H1 (cell line): ENCODE data around the gene PELI2. TPM values are rescaled to one million over a fixed set of nuclear protein-coding genes. Genes with fewer than 3 reads are reported as not detected.

ENCODE experiments used
- CTCF ChIA-PET: fragments of 300-600 bp; sonication (Branson Sonifier 250); formaldehyde crosslinking; loops from one replicate; lab custom pipeline; 2021; ENCODE audit not compliant: partially characterized antibody; lab: Charles Lee
- POLR2A ChIA-PET: fragments of 300-600 bp; sonication (Branson Sonifier 250); formaldehyde crosslinking; loops from one replicate; lab custom pipeline; 2021; ENCODE audit warnings: inconsistent platforms; ENCODE audit not compliant: partially characterized antibody; lab: Charles Lee
- DNase-seq, 2 experiments: peaks; one replicate each; pipeline versions ENCODE4 v3.0.0 to v3.0.0-alpha.2; 2010 to 2022; ENCODE audit warnings: low spot score in 2 of 2, low read depth in 1 of 2, mixed read lengths in 1 of 2
- FAIRE-seq: peaks from 2 replicates; lab custom pipeline; 2011; peaks lifted over from hg19 to GRCh38; lab: Jason Lieb, UNC
- H2AFZ ChIP-seq: 2 replicates; pipeline ENCODE4 v1.8.1; 2012; ENCODE audit warnings: low read length, inconsistent platforms
- H2AK5ac ChIP-seq: 2 replicates; pipeline ENCODE4 v1.6.1; 2013; ENCODE audit warnings: low read depth, low read length
- H2BK120ac ChIP-seq: replicated peaks from 2 replicates; pipeline ENCODE3; 2013; ENCODE audit warnings: low read depth, low read length, inconsistent platforms
- H2BK12ac ChIP-seq: 2 replicates; pipeline ENCODE4 v1.6.1; 2013; ENCODE audit warnings: low read depth, low read length
- H2BK15ac ChIP-seq: 2 replicates; pipeline ENCODE4 v1.6.1; 2013; ENCODE audit warnings: low read length
- H2BK20ac ChIP-seq: 2 replicates; pipeline ENCODE4 v1.6.1; 2013; ENCODE audit warnings: low read length
- H2BK5ac ChIP-seq: 2 replicates; pipeline ENCODE4 v1.6.1; 2013; ENCODE audit warnings: low read depth, low read length
- H3K14ac ChIP-seq: 2 replicates; pipeline ENCODE4 v1.6.1; 2013; ENCODE audit warnings: inconsistent platforms; ENCODE audit not compliant: insufficient read length
- H3K18ac ChIP-seq: 2 replicates; pipeline ENCODE4 v1.6.1; 2013; ENCODE audit warnings: low read length; ENCODE audit errors: extremely low read depth
- H3K23ac ChIP-seq: 2 replicates; pipeline ENCODE4 v1.6.1; 2013; ENCODE audit warnings: inconsistent platforms; ENCODE audit not compliant: insufficient read length
- H3K23me2 ChIP-seq: 2 replicates; pipeline ENCODE4 v1.6.1; 2013; ENCODE audit warnings: low read depth, low read length
- H3K27ac ChIP-seq: 2 replicates; pipeline ENCODE4 v1.6.1; 2011; ENCODE audit warnings: low read depth, low read length, inconsistent platforms
- H3K27me3 ChIP-seq, 4 experiments: replicated peaks in 1 of 4; 1 replicate in 1 of 4; 2 replicates in 3 of 4; pipeline versions ENCODE4 v1.6.1 to v1.8.1; 2011 to 2013; ENCODE audit warnings: low read length in 3 of 4, mild to moderate bottlenecking in 3 of 4, inconsistent platforms in 2 of 4, mixed read lengths in 2 of 4, moderate library complexity in 1 of 4; ENCODE audit not compliant: control insufficient read depth in 3 of 4, insufficient read depth in 3 of 4; ENCODE audit errors: extremely low read depth in 1 of 4
- H3K36me3 ChIP-seq, 4 experiments: 2 replicates each; pipeline versions ENCODE4 v1.6.1 to v1.8.1; 2011 to 2013; ENCODE audit warnings: mild to moderate bottlenecking in 4 of 4, low read length in 3 of 4, moderate library complexity in 2 of 4, control low read depth in 1 of 4, inconsistent platforms in 1 of 4; ENCODE audit not compliant: insufficient read depth in 4 of 4, control insufficient read depth in 2 of 4
- H3K4ac ChIP-seq: replicated peaks from 2 replicates; pipeline ENCODE3; 2013; ENCODE audit warnings: low read length, low read depth, mixed read lengths, inconsistent platforms; ENCODE audit not compliant: insufficient read length
- H3K4me1 ChIP-seq, 4 experiments: replicated peaks in 1 of 4; 1 replicate in 1 of 4; 2 replicates in 3 of 4; pipeline versions ENCODE4 v1.6.1 to v1.8.1; 2011 to 2013; ENCODE audit warnings: low read length in 3 of 4, inconsistent platforms in 2 of 4, mixed read lengths in 1 of 4; ENCODE audit not compliant: insufficient read depth in 4 of 4, control insufficient read depth in 3 of 4
- H3K4me2 ChIP-seq, 2 experiments: 2 replicates each; pipeline versions ENCODE4 v1.6.1 to v1.8.1; 2011 to 2013; ENCODE audit warnings: low read depth in 2 of 2, low read length in 2 of 2, control low read depth in 1 of 2, inconsistent platforms in 1 of 2, mild to moderate bottlenecking in 1 of 2; ENCODE audit not compliant: insufficient read depth in 1 of 2
- H3K4me3 ChIP-seq, 4 experiments: fragments of 200-600, 300-600 bp in 1 of 4; sonication (generic), shearing (Covaris generic), sonication (Bioruptor Twin) in 1 of 4; 2 replicates each; pipeline versions ENCODE4 v1.5.1 to v1.8.1; 2011 to 2016; ENCODE audit warnings: low read length in 4 of 4, low read depth in 3 of 4, control low read depth in 2 of 4, inconsistent platforms in 2 of 4, mild to moderate bottlenecking in 2 of 4, mixed read lengths in 1 of 4, moderate library complexity in 1 of 4; ENCODE audit not compliant: insufficient read depth in 2 of 4; ENCODE audit errors: extremely low read depth in 1 of 4
- H3K56ac ChIP-seq: replicated peaks from 2 replicates; pipeline ENCODE3; 2013; ENCODE audit warnings: low read depth, mild to moderate bottlenecking, mixed read lengths, low read length, inconsistent platforms; ENCODE audit not compliant: insufficient read length
- H3K79me1 ChIP-seq: 2 replicates; pipeline ENCODE4 v1.6.1; 2013; ENCODE audit warnings: low read depth, low read length, control low read depth
- H3K79me2 ChIP-seq, 2 experiments: 2 replicates each; pipeline versions ENCODE4 v1.6.1 to v1.8.1; 2012 to 2013; ENCODE audit warnings: low read length in 2 of 2, mild to moderate bottlenecking in 2 of 2, inconsistent platforms in 1 of 2; ENCODE audit not compliant: insufficient read depth in 2 of 2, control insufficient read depth in 1 of 2
- H3K9ac ChIP-seq, 4 experiments: replicated peaks in 1 of 4; 1 replicate in 1 of 4; 2 replicates in 3 of 4; pipeline versions ENCODE4 v1.6.1 to v1.8.1; 2011 to 2013; ENCODE audit warnings: low read depth in 3 of 4, low read length in 3 of 4, control low read depth in 2 of 4, mild to moderate bottlenecking in 2 of 4, moderate library complexity in 2 of 4, inconsistent platforms in 1 of 4; ENCODE audit errors: extremely low read depth in 1 of 4
- H3K9me3 ChIP-seq, 2 experiments: 2 replicates each; pipeline versions ENCODE4 v1.6.1 to v1.8.1; 2012 to 2013; ENCODE audit warnings: mild to moderate bottlenecking in 2 of 2, moderate library complexity in 2 of 2, control low read depth in 1 of 2, inconsistent platforms in 1 of 2, low read depth in 1 of 2, low read length in 1 of 2, mixed read lengths in 1 of 2; ENCODE audit not compliant: insufficient read depth in 2 of 2
- H4K20me1 ChIP-seq, 2 experiments: replicated peaks in 1 of 2; 2 replicates each; pipeline versions ENCODE3 to v1.8.1; 2011 to 2013; ENCODE audit warnings: inconsistent platforms in 2 of 2, low read length in 2 of 2, mild to moderate bottlenecking in 1 of 2; ENCODE audit not compliant: insufficient read depth in 2 of 2, control insufficient read depth in 1 of 2
- H4K5ac ChIP-seq: 2 replicates; pipeline ENCODE4 v1.6.1; 2013; ENCODE audit warnings: low read length, low read depth, mixed read lengths, inconsistent platforms; ENCODE audit not compliant: insufficient read length
- H4K8ac ChIP-seq: 2 replicates; pipeline ENCODE4 v1.8.0; 2013; ENCODE audit warnings: mild to moderate bottlenecking, moderate library complexity, low read length, inconsistent platforms; ENCODE audit not compliant: insufficient read depth; ENCODE audit errors: extremely low read depth
- H4K91ac ChIP-seq: replicated peaks from 2 replicates; pipeline ENCODE3; 2013; ENCODE audit warnings: low read length, mixed read lengths, inconsistent platforms; ENCODE audit not compliant: insufficient read length
- ASH2L ChIP-seq: fragments of 200-600, 300-600 bp; sonication (generic); IDR thresholded peaks from one replicate; pipeline ENCODE4 v1.7.1; 2017; ENCODE audit warnings: low read length
- EGR1 ChIP-seq: IDR thresholded peaks from 2 replicates; pipeline ENCODE4 v1.6.1; 2011; ENCODE audit warnings: low read depth, low read length, borderline replicate concordance
- TAF1 ChIP-seq: IDR thresholded peaks from 2 replicates; pipeline ENCODE4 v1.6.1; 2011; ENCODE audit warnings: mild to moderate bottlenecking, low read depth, low read length
- WGBS, 2 experiments: shearing (Covaris generic) in 1 of 2; methylation state at CpG; one replicate each; pipeline versions ENCODE4 v1.1.6 to v1.1.7; 2013 to 2015; ENCODE audit warnings: low lambda C conversion rate in 2 of 2, mixed read lengths in 2 of 2, inconsistent platforms in 1 of 2, low coverage in 1 of 2, missing lambda C conversion rate in 1 of 2; ENCODE audit not compliant: insufficient replicate concordance in 2 of 2, insufficient coverage in 1 of 2, insufficient read length in 1 of 2; ENCODE audit errors: extremely low coverage in 1 of 2, missing lambda C conversion rate in 1 of 2; 5-methylcytosine and 5-hydroxymethylcytosine counted together
- polyA plus RNA-seq, 7 experiments: library from polyadenylated mRNA; depleted of rRNA in 3 of 7; stranded (reverse) in 5 of 7; unstranded in 2 of 7; fragments of >200 nt in 5 of 7; fragments of 200-250 nt in 2 of 7; gene quantifications; 1 replicate in 5 of 7; 2 replicates in 1 of 7; 4 replicates in 1 of 7; pipeline versions ENCODE4 v1.2.1 to v1.2.3, GENCODE V29; 2011 to 2013; ENCODE audit warnings: missing spikeins in 2 of 7, mixed read lengths in 2 of 7
- total RNA-seq: library from RNA; stranded (reverse); fragmentation: NEBNext Ultra II Directional; extraction: Animal tissue kit (Norgen Biotek cat#: 25700); gene quantifications from 2 replicates; pipeline ENCODE4 v1.2.1, GENCODE V29; 2021

PELI2 gene
- total and polyA plus RNA-seq, 2 of the 8 experiments (the other 6 are each of a cell fraction or from before 2014, with no cell fraction given), result 14.6 to 25.7 TPM

DNA sequence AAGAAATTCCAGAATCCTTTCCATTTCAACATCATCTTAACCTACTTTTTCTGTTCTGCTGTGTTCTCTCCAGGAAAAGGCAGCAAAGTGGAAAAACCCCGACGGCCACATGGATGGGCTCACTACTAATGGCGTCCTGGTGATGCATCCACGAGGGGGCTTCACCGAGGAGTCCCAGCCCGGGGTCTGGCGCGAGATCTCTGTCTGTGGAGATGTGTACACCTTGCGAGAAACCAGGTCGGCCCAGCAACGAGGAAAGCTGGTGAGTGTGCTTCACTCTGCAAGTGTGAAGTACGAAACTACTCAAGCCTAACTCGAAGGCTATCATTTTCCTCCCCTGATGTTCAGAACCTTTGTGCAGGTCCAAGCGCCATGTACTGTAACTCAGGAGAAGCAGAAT lies 172.0 kb downstream of the PELI2 start:
- POLR2A ChIA-PET, result no interaction called here
- Histone ChIP-seq H2BK20ac (no peak overlapping the region), H4K8ac (no peak overlapping the region), H3K14ac (no peak overlapping the region), H2AK5ac (no peak overlapping the region), H2BK5ac (no peak overlapping the region), H3K56ac (no peak overlapping the region), H3K4me2 (no peak overlapping the region), H3K79me1 (no peaks in the 10 kb centered on the region), H3K79me2 (no peaks in the 10 kb centered on the region), H3K4ac (no peak overlapping the region), H3K36me3 (peaks cover 0 to 9% (median 2%) of the 10 kb centered on the region in 4 experiments; a peak in 2 of 8 replicates), H2BK15ac (no peak overlapping the region), H3K23me2 (no peaks in the 10 kb centered on the region), H3K18ac (no peak overlapping the region), H3K9ac (no peak overlapping the region), H4K5ac (no peak overlapping the region), H3K9me3 (no peaks in the 10 kb centered on the region), H3K27me3 (no peaks in the 10 kb centered on the region), H4K91ac (no peak overlapping the region), H2AFZ (no peak overlapping the region), H3K27ac (no peak overlapping the region), H4K20me1 (peaks cover 0 to 3% of the 10 kb centered on the region in 2 experiments), H3K4me1 (no peaks in the 10 kb centered on the region), H2BK12ac (no peak overlapping the region), H3K4me3 (no peak overlapping the region), H3K23ac (no peak overlapping the region), H2BK120ac (no peak overlapping the region)
- CTCF ChIA-PET, result interaction anchor here (1.4 kb wide), 1 partner anchor 95 kb away, joined by 3 read pairs; no protein-coding TSS in a partner anchor
- TF ChIP-seq TAF1 (no peak), ASH2L (no peak), EGR1 (no peak)
- no peak for FAIRE-seq
- WGBS, 2 experiments, result 81% methylated on average over 14 of the region's 14 CpGs; no CpG with 5 or more reads in 1 of the 2 experiments
- DNase-seq, result no peak
